Thyroid gland (tissue), 4 donors: Measurements from ENCODE around the gene FAM193B. TPM values are rescaled to one million over a fixed set of nuclear protein-coding genes. Genes with fewer than 3 reads are reported as not detected.

Source experiments
- DNase-seq, 2 donors: peaks; one replicate each; pipeline ENCODE4 v3.0.0-alpha.2; 2019
- H3K27ac ChIP-seq, 3 donors: fragments of 200-600 bp; sonication (generic); 1 replicate in 2 of 3; 2 replicates in 1 of 3; pipeline ENCODE4 v1.5.1; 2016 to 2019; ENCODE audit warnings: mild to moderate bottlenecking in 1 of 3, moderate library complexity in 1 of 3
- H3K27me3 ChIP-seq: fragments of 200-600 bp; sonication (generic); one replicate; pipeline ENCODE4 v1.5.1; 2019
- H3K36me3 ChIP-seq, 2 donors: fragments of 200-600 bp; sonication (generic); one replicate each; pipeline ENCODE4 v1.5.1; 2016 to 2019
- H3K4me1 ChIP-seq, 2 donors: fragments of 200-600 bp; sonication (generic); one replicate each; pipeline ENCODE4 v1.5.1; 2017 to 2019
- H3K4me3 ChIP-seq, 3 donors: fragments of 200-600 bp; sonication (generic); replicated peaks in 1 of 3; 1 replicate in 2 of 3; 2 replicates in 1 of 3; pipeline ENCODE4 v1.5.1; 2016; ENCODE audit warnings: mild to moderate bottlenecking in 1 of 3
- H3K9me3 ChIP-seq: fragments of 200-600 bp; sonication (generic); one replicate; pipeline ENCODE4 v1.5.1; 2017
- CTCF ChIP-seq, 6 experiments: fragments of 200-600 bp in 3 of 6; fragments of 450-650 bp in 3 of 6; sonication (generic) in 3 of 6; IDR thresholded peaks; one replicate each; pipeline ENCODE4 v1.5.1; 2016 to 2019; ENCODE audit warnings: antibody characterized with exemption in 6 of 6, mild to moderate bottlenecking in 2 of 6, inconsistent platforms in 1 of 6, moderate library complexity in 1 of 6
- POLR2A ChIP-seq, 2 donors: fragments of 450-650 bp; IDR thresholded peaks; one replicate each; pipeline ENCODE4 v1.6.1; 2017; ENCODE audit warnings: antibody characterized with exemption in 2 of 2, mild to moderate bottlenecking in 2 of 2, moderate library complexity in 1 of 2
- WGBS, 2 donors: methylation state at CpG; one replicate each; pipeline ENCODE4 v1.1.5; 2017; 5-methylcytosine and 5-hydroxymethylcytosine counted together
- intact Hi-C: fragments of 100-400 bp; cut with DNase I; formaldehyde crosslinking; loops from one replicate; pipeline ENCODE4 v1.15.1; 2023
- total RNA-seq, 4 donors: library from RNA; depleted of rRNA; stranded (reverse); fragments of >200 nt; gene quantifications; one replicate each; pipeline ENCODE4 v1.2.3, GENCODE V29; 2016

The FAM193B gene
- total RNA-seq, 4 donors from 2014 or later, result 38.0 to 54.7 (median 46.6) TPM

- no peak for TF ChIP-seq POLR2A (IDR thresholded peaks at IDR 0.05)
- no peak for TF ChIP-seq CTCF (IDR thresholded peaks at IDR 0.05)
- Histone ChIP-seq H3K36me3 (peaks cover 29 to 58% of the 10 kb centered on the region in 2 donors), H3K27me3 (no peaks in the 10 kb centered on the region), H3K9me3 (no peaks in the 10 kb centered on the region), H3K4me3 (no peak overlapping the region), H3K27ac (no peak overlapping the region), H3K4me1 (peaks cover 6 to 18% of the 10 kb centered on the region in 2 donors)
- intact Hi-C loops, result loop anchor here (10.0 kb wide), 1 partner anchor 66 kb away; the partner anchor contains the start of gene TMED9
- no peak for DNase-seq
- WGBS, 2 donors, result 88 to 93% methylated on average over 10 of the region's 10 CpGs
These were observed 25.7 kb downstream of the FAM193B start for GRCh38 chr5:177528631-177529030.

- H3K27ac ChIP-seq, result no peak overlapping the region
- H3K9me3 ChIP-seq, result no peaks in the 10 kb centered on the region
- H3K4me1 ChIP-seq, result peaks cover 6 to 18% of the 10 kb centered on the region in 2 donors
- TF ChIP-seq CTCF (IDR thresholded peaks at IDR 0.05) (no peak), POLR2A (IDR thresholded peaks at IDR 0.05) (no peak)
- H3K27me3 ChIP-seq, result no peaks in the 10 kb centered on the region
- no peak for DNase-seq
- H3K36me3 ChIP-seq, result peaks cover 33 to 55% of the 10 kb centered on the region in 2 donors
- no peak overlapping the region for H3K4me3 ChIP-seq
- intact Hi-C loops, result loop anchor here (10.0 kb wide), 1 partner anchor 67 kb away; the partner anchor contains the start of gene TMED9
- 96 to 97% methylated on average over 8 of the region's 8 CpGs for WGBS, 2 donors
These were observed 26.8 kb downstream of the FAM193B start for GRCh38 chr5:177527595-177527994.

GRCh38 chr5:177526791-177527190 is 27.6 kb downstream of the FAM193B start:
- intact Hi-C loops, result loop anchor here (10.0 kb wide), 1 partner anchor 68 kb away; the partner anchor contains the start of gene TMED9
- H3K36me3 ChIP-seq, result peaks cover 35 to 53% of the 10 kb centered on the region in 2 donors
- no peak overlapping the region for H3K4me3 ChIP-seq
- no peaks in the 10 kb centered on the region for H3K9me3 ChIP-seq
- 87 to 91% methylated on average over 6 of the region's 6 CpGs for WGBS, 2 donors
- H3K27ac ChIP-seq, result no peak overlapping the region
- peaks cover 6 to 18% of the 10 kb centered on the region in 2 donors for H3K4me1 ChIP-seq
- no peaks in the 10 kb centered on the region for H3K27me3 ChIP-seq
- no peak for TF ChIP-seq CTCF (IDR thresholded peaks at IDR 0.05)
- no peak for TF ChIP-seq POLR2A (IDR thresholded peaks at IDR 0.05)
- DNase-seq, result no peak

GRCh38 chr5:177526191-177526590 is 28.2 kb downstream of the FAM193B start:
- H3K9me3 ChIP-seq, result no peaks in the 10 kb centered on the region
- H3K27ac ChIP-seq, result no peak overlapping the region
- no peak for DNase-seq
- no peak overlapping the region for H3K4me3 ChIP-seq
- peaks cover 41 to 53% of the 10 kb centered on the region in 2 donors for H3K36me3 ChIP-seq
- 88 to 94% methylated on average over 4 of the region's 4 CpGs for WGBS, 2 donors
- intact Hi-C loops, result loop anchor here (10.0 kb wide), 1 partner anchor 69 kb away; the partner anchor contains the start of gene TMED9
- TF ChIP-seq CTCF (IDR thresholded peaks at IDR 0.05) (no peak), POLR2A (IDR thresholded peaks at IDR 0.05) (no peak)
- peaks cover 4 to 13% of the 10 kb centered on the region in 2 donors for H3K4me1 ChIP-seq
- H3K27me3 ChIP-seq, result no peaks in the 10 kb centered on the region

- Histone ChIP-seq H3K27me3 (no peaks in the 10 kb centered on the region), H3K9me3 (no peaks in the 10 kb centered on the region), H3K4me3 (no peak overlapping the region), H3K27ac (no peak overlapping the region), H3K4me1 (peaks cover 0 to 4% of the 10 kb centered on the region in 2 donors), H3K36me3 (peaks cover 48 to 61% of the 10 kb centered on the region in 2 donors)
- TF ChIP-seq CTCF (IDR thresholded peaks at IDR 0.05) (no peak), POLR2A (IDR thresholded peaks at IDR 0.05) (no peak)
- intact Hi-C loops, result loop anchor here (10.0 kb wide), 1 partner anchor 70 kb away; the partner anchor contains the start of gene TMED9
- 93 to 94% methylated on average over 6 to 10 of the region's 10 CpGs for WGBS, 2 donors
- no peak for DNase-seq
These were observed 29.3 kb downstream of the FAM193B start for GRCh38 chr5:177524941-177525655.
